ENCODE measurements around the gene NECAP2. TPM values are rescaled to one million over a fixed set of nuclear protein-coding genes. Genes with fewer than 3 reads are reported as not detected.

NECAP2 gene
- total RNA-seq, 4 donors from 2014 or later: 36.0 to 60.1 (median 38.6) TPM

- H3K4me3 ChIP-seq: no peak overlapping the region
- H3K36me3 ChIP-seq: no peaks in the 10 kb centered on the region
- DNase-seq: no peak
- no peak overlapping the region for H3K27ac ChIP-seq
- H3K9me3 ChIP-seq: no peaks in the 10 kb centered on the region
- no peaks in the 10 kb centered on the region for H3K27me3 ChIP-seq
- no peak for TF ChIP-seq CTCF (IDR thresholded peaks at IDR 0.05)
- TF ChIP-seq POLR2A (IDR thresholded peaks at IDR 0.05): no peak
- intact Hi-C loops (cut with DNase I; ENCODE audit: low total_unique reads): no loop called here
- H3K4me1 ChIP-seq: no peaks in the 10 kb centered on the region
Measured at GRCh38 chr1:16458831-16459230, 18.3 kb downstream of the NECAP2 start.

GRCh38 chr1:16459352-16459925 is 18.9 kb downstream of the NECAP2 start:
- H3K4me1 ChIP-seq: no peaks in the 10 kb centered on the region
- no peak overlapping the region for H3K4me3 ChIP-seq
- intact Hi-C loops (cut with DNase I; ENCODE audit: low total_unique reads): no loop called here
- H3K9me3 ChIP-seq: no peaks in the 10 kb centered on the region
- no peaks in the 10 kb centered on the region for H3K27me3 ChIP-seq
- no peak for TF ChIP-seq CTCF (IDR thresholded peaks at IDR 0.05)
- TF ChIP-seq POLR2A (IDR thresholded peaks at IDR 0.05): no peak
- no peak overlapping the region for H3K27ac ChIP-seq
- no peaks in the 10 kb centered on the region for H3K36me3 ChIP-seq
- DNase-seq: no peak

- H3K27me3 ChIP-seq: no peaks in the 10 kb centered on the region
- no peaks in the 10 kb centered on the region for H3K36me3 ChIP-seq
- no peak overlapping the region for H3K27ac ChIP-seq
- no peaks in the 10 kb centered on the region for H3K4me1 ChIP-seq
- TF ChIP-seq CTCF (IDR thresholded peaks at IDR 0.05): no peak
- no peak for TF ChIP-seq POLR2A (IDR thresholded peaks at IDR 0.05)
- intact Hi-C loops (cut with DNase I; ENCODE audit: low total_unique reads): no loop called here
- H3K4me3 ChIP-seq: no peak overlapping the region
- DNase-seq: no peak
- no peaks in the 10 kb centered on the region for H3K9me3 ChIP-seq
Measured at GRCh38 chr1:16461681-16462080, 21.2 kb downstream of the NECAP2 start.

GRCh38 chr1:16462773-16463330 is 22.3 kb downstream of the NECAP2 start:
- intact Hi-C loops (cut with DNase I; ENCODE audit: low total_unique reads): no loop called here
- H3K4me3 ChIP-seq: no peak overlapping the region
- H3K9me3 ChIP-seq: no peaks in the 10 kb centered on the region
- H3K27ac ChIP-seq: no peak overlapping the region
- DNase-seq: no peak
- no peaks in the 10 kb centered on the region for H3K27me3 ChIP-seq
- TF ChIP-seq POLR2A (IDR thresholded peaks at IDR 0.05): no peak
- H3K4me1 ChIP-seq: no peaks in the 10 kb centered on the region
- H3K36me3 ChIP-seq: no peaks in the 10 kb centered on the region

GRCh38 chr1:16464917-16465625 is 24.5 kb downstream of the NECAP2 start:
- Histone ChIP-seq H3K9me3 (no peaks in the 10 kb centered on the region), H3K27me3 (no peaks in the 10 kb centered on the region), H3K36me3 (no peaks in the 10 kb centered on the region), H3K4me3 (no peak overlapping the region), H3K4me1 (no peaks in the 10 kb centered on the region), H3K27ac (no peak overlapping the region)
- intact Hi-C loops (cut with DNase I; ENCODE audit: low total_unique reads): no loop called here
- DNase-seq: no peak
- no peak for TF ChIP-seq CTCF (IDR thresholded peaks at IDR 0.05)
- TF ChIP-seq POLR2A (IDR thresholded peaks at IDR 0.05): no peak

All from uterus (tissue), 4 donors.